Mesenchymal stem cell (in vitro differentiated cells and primary cell): ENCODE results near the gene SRGAP1.

Experiments
- DNase-seq: peaks from one replicate; pipeline ENCODE4 v3.0.0-alpha.2; 2013
- H2AFZ ChIP-seq: one replicate; pipeline ENCODE4 v1.6.1; 2013; ENCODE audit warnings: low read depth, mild to moderate bottlenecking, control low read depth, inconsistent platforms, low read length, moderate library complexity
- H2AK5ac ChIP-seq: 2 replicates; pipeline ENCODE4 v1.6.1; 2013; ENCODE audit warnings: low read length, moderate library complexity, mild to moderate bottlenecking, inconsistent platforms; ENCODE audit not compliant: severe bottlenecking
- H2BK120ac ChIP-seq: one replicate; pipeline ENCODE4 v1.6.1; 2013; ENCODE audit warnings: low read depth, mild to moderate bottlenecking, inconsistent platforms, low read length, moderate library complexity
- H2BK12ac ChIP-seq, 2 experiments: one replicate each; pipeline ENCODE4 v1.6.1; 2013; ENCODE audit warnings: inconsistent platforms in 2 of 2, low read length in 2 of 2, mild to moderate bottlenecking in 2 of 2, moderate library complexity in 2 of 2, control low read depth in 1 of 2
- H2BK15ac ChIP-seq: one replicate; pipeline ENCODE4 v1.6.1; 2013; ENCODE audit warnings: mild to moderate bottlenecking, low read depth, inconsistent platforms; ENCODE audit not compliant: poor library complexity, severe bottlenecking
- H2BK5ac ChIP-seq: 2 replicates; pipeline ENCODE4 v1.6.1; 2013; ENCODE audit warnings: low read depth, mild to moderate bottlenecking, low read length, control low read depth, inconsistent platforms; ENCODE audit not compliant: poor library complexity, severe bottlenecking
- H3K14ac ChIP-seq, 2 experiments: one replicate each; pipeline ENCODE4 v1.6.1; 2013; ENCODE audit warnings: inconsistent platforms in 2 of 2, low read length in 2 of 2, control low read depth in 1 of 2, mild to moderate bottlenecking in 1 of 2, moderate library complexity in 1 of 2
- H3K18ac ChIP-seq, 2 experiments: one replicate each; pipeline ENCODE4 v1.6.1; 2013; ENCODE audit warnings: inconsistent platforms in 2 of 2, low read length in 2 of 2, control low read depth in 1 of 2, low read depth in 1 of 2, mild to moderate bottlenecking in 1 of 2
- H3K23ac ChIP-seq, 2 experiments: one replicate each; pipeline ENCODE4 v1.6.1; 2013; ENCODE audit warnings: inconsistent platforms in 2 of 2, low read length in 2 of 2, mild to moderate bottlenecking in 2 of 2, moderate library complexity in 2 of 2, control low read depth in 1 of 2
- H3K27ac ChIP-seq: 2 replicates; pipeline ENCODE4 v1.5.1; 2013; ENCODE audit warnings: mild to moderate bottlenecking, moderate library complexity, low read length, control low read depth, inconsistent platforms; ENCODE audit not compliant: poor library complexity, severe bottlenecking
- H3K27me3 ChIP-seq, 2 experiments: 2 replicates each; pipeline versions ENCODE4 v1.6.1 to v1.7.0; 2013; ENCODE audit warnings: low read length in 2 of 2, mild to moderate bottlenecking in 2 of 2, moderate library complexity in 2 of 2, control low read depth in 1 of 2, inconsistent platforms in 1 of 2; ENCODE audit not compliant: control insufficient read depth in 1 of 2, insufficient read depth in 1 of 2
- H3K36me3 ChIP-seq, 2 experiments: 2 replicates each; pipeline versions ENCODE4 v1.6.1 to v1.7.0; 2013; ENCODE audit warnings: low read length in 2 of 2, control low read depth in 1 of 2, inconsistent platforms in 1 of 2, low read depth in 1 of 2, mild to moderate bottlenecking in 1 of 2; ENCODE audit not compliant: insufficient read depth in 2 of 2, control insufficient read depth in 1 of 2
- H3K4ac ChIP-seq, 2 experiments: one replicate each; pipeline ENCODE4 v1.6.1; 2013; ENCODE audit warnings: inconsistent platforms in 2 of 2, low read length in 2 of 2, mild to moderate bottlenecking in 2 of 2, moderate library complexity in 2 of 2, control low read depth in 1 of 2, low read depth in 1 of 2
- H3K4me1 ChIP-seq: 2 replicates; pipeline ENCODE4 v1.6.1; 2013; ENCODE audit warnings: low read depth, low read length, control low read depth; ENCODE audit not compliant: control insufficient read depth, insufficient read depth
- H3K4me2 ChIP-seq: 2 replicates; pipeline ENCODE4 v1.6.1; 2013; ENCODE audit warnings: low read length, mild to moderate bottlenecking, inconsistent platforms; ENCODE audit not compliant: poor library complexity, severe bottlenecking
- H3K4me3 ChIP-seq, 2 experiments: 2 replicates each; pipeline versions ENCODE4 v1.5.1 to v1.7.0; 2013; ENCODE audit warnings: low read length in 2 of 2, mild to moderate bottlenecking in 2 of 2, control low read depth in 1 of 2, low read depth in 1 of 2; ENCODE audit not compliant: insufficient read depth in 1 of 2
- H3K79me1 ChIP-seq: replicated peaks from 2 replicates; pipeline ENCODE4 v1.6.1; 2013; ENCODE audit warnings: mild to moderate bottlenecking, control low read depth, low read length, inconsistent platforms; ENCODE audit not compliant: poor library complexity, severe bottlenecking
- H3K9ac ChIP-seq: 2 replicates; pipeline ENCODE4 v1.7.0; 2013; ENCODE audit warnings: mild to moderate bottlenecking, low read length, moderate library complexity
- H3K9me3 ChIP-seq: 2 replicates; pipeline ENCODE4 v1.7.0; 2013; ENCODE audit warnings: mild to moderate bottlenecking, low read length; ENCODE audit not compliant: control insufficient read depth
- H4K8ac ChIP-seq: one replicate; pipeline ENCODE4 v1.6.1; 2013; ENCODE audit warnings: inconsistent platforms, mild to moderate bottlenecking, low read length, moderate library complexity
- H4K91ac ChIP-seq: one replicate; pipeline ENCODE4 v1.6.1; 2013; ENCODE audit warnings: mild to moderate bottlenecking, low read length, inconsistent platforms
- WGBS: methylation state at CpG from one replicate; pipeline ENCODE4 v1.1.7; 2013; ENCODE audit warnings: mixed read lengths; 5-methylcytosine and 5-hydroxymethylcytosine counted together

SRGAP1 gene

GRCh38 chr12:63917477-63917862 lies 73.0 kb downstream of the SRGAP1 start:
- Histone ChIP-seq H3K27me3 (no peaks in the 10 kb centered on the region), H3K9me3 (no peaks in the 10 kb centered on the region), H3K18ac (peak overlapping the region in 1 of 2 experiments; percentile 60), H3K14ac (no peak overlapping the region), H2BK120ac (peak overlapping the region; percentile 42), H3K9ac (peak overlapping the region; percentile 83), H3K4me3 (peak overlapping the region in 1 of 2 experiments; percentile 27), H4K8ac (no peak overlapping the region), H3K79me1 (peaks cover 5% of the 10 kb centered on the region), H2AK5ac (peak overlapping the region; percentile 82), H2BK5ac (peak overlapping the region; percentile 67), H3K36me3 (peaks cover 0 to 7% of the 10 kb centered on the region in 2 experiments), H3K23ac (no peak overlapping the region), H3K4me1 (peaks cover 11% of the 10 kb centered on the region), H3K27ac (peak overlapping the region; percentile 91), H3K4ac (peak overlapping the region in 1 of 2 experiments; percentile 67), H4K91ac (no peak overlapping the region), H2BK15ac (no peak overlapping the region), H2AFZ (no peak overlapping the region), H2BK12ac (peak overlapping the region; percentile 42 to 79), H3K4me2 (no peak overlapping the region)
- WGBS, result 90% methylated on average over 1 of the region's 3 CpGs
- no peak for DNase-seq

GRCh38 chr12:63917864-63918799 lies 73.6 kb downstream of the SRGAP1 start:
- WGBS, result 2% methylated on average over 6 of the region's 10 CpGs

GRCh38 chr12:63918800-63919300 lies 74.3 kb downstream of the SRGAP1 start:
- H3K9ac ChIP-seq, result peak overlapping the region; percentile 58
- H3K4me1 ChIP-seq, result peaks cover 11% of the 10 kb centered on the region
- DNase-seq, result peak; percentile 97
- no peak overlapping the region for H2AFZ ChIP-seq
- 11% methylated on average over 6 of the region's 6 CpGs for WGBS
- H2AK5ac ChIP-seq, result peak overlapping the region; percentile 72
- peaks cover 5% of the 10 kb centered on the region for H3K79me1 ChIP-seq
- H2BK12ac ChIP-seq, result peak overlapping the region in 1 of 2 experiments; percentile 94
- peak overlapping the region; percentile 76 for H2BK15ac ChIP-seq
- peak overlapping the region; percentile 16 for H4K8ac ChIP-seq
- peak overlapping the region; percentile 91 for H3K27ac ChIP-seq
- H3K36me3 ChIP-seq, result peaks cover 0 to 7% of the 10 kb centered on the region in 2 experiments
- no peaks in the 10 kb centered on the region for H3K9me3 ChIP-seq
- H3K4ac ChIP-seq, result no peak overlapping the region
- H3K4me2 ChIP-seq, result peak overlapping the region; percentile 58
- H3K23ac ChIP-seq, result no peak overlapping the region
- peak overlapping the region in 1 of 2 experiments; percentile 11 for H3K4me3 ChIP-seq
- H3K18ac ChIP-seq, result peak overlapping the region; percentile 30 to 85
- H2BK120ac ChIP-seq, result no peak overlapping the region
- no peak overlapping the region for H3K14ac ChIP-seq
- no peak overlapping the region for H2BK5ac ChIP-seq
- H4K91ac ChIP-seq, result peak overlapping the region; percentile 66
- no peaks in the 10 kb centered on the region for H3K27me3 ChIP-seq

More at GRCh38 chr12:63917864-63918799, 73.6 kb downstream of the SRGAP1 start:
- peak overlapping the region; percentile 91 for H3K27ac ChIP-seq
- peaks cover 5% of the 10 kb centered on the region for H3K79me1 ChIP-seq
- H2BK5ac ChIP-seq, result no peak overlapping the region
- peak overlapping the region; percentile 74 to 82 for H3K18ac ChIP-seq
- no peak overlapping the region for H2BK15ac ChIP-seq
- H2BK120ac ChIP-seq, result peak overlapping the region; percentile 54
- H3K36me3 ChIP-seq, result peaks cover 0 to 7% of the 10 kb centered on the region in 2 experiments
- H3K9me3 ChIP-seq, result no peaks in the 10 kb centered on the region
- H3K4me1 ChIP-seq, result peaks cover 11% of the 10 kb centered on the region
- H3K4me2 ChIP-seq, result peak overlapping the region; percentile 58
- no peak overlapping the region for H2AK5ac ChIP-seq
- peak; percentile 97 for DNase-seq
- H2AFZ ChIP-seq, result no peak overlapping the region
- peak overlapping the region in 1 of 2 experiments; percentile 27 for H3K4me3 ChIP-seq
- H3K9ac ChIP-seq, result peak overlapping the region; percentile 83
- H4K8ac ChIP-seq, result no peak overlapping the region
- H3K27me3 ChIP-seq, result no peaks in the 10 kb centered on the region
- H3K14ac ChIP-seq, result no peak overlapping the region
- peak overlapping the region; percentile 57 to 63 for H2BK12ac ChIP-seq
- peak overlapping the region; percentile 36 for H4K91ac ChIP-seq
- peak overlapping the region in 1 of 2 experiments; percentile 95 for H3K4ac ChIP-seq
- no peak overlapping the region for H3K23ac ChIP-seq

GRCh38 chr12:63919756-63920155 lies 75.3 kb downstream of the SRGAP1 start:
- Histone ChIP-seq H3K4me3 (no peak overlapping the region), H2BK12ac (no peak overlapping the region), H4K91ac (no peak overlapping the region), H3K36me3 (peaks cover 0 to 7% of the 10 kb centered on the region in 2 experiments), H3K4me1 (peaks cover 11% of the 10 kb centered on the region), H4K8ac (no peak overlapping the region), H2BK5ac (no peak overlapping the region), H3K4ac (no peak overlapping the region), H2AFZ (no peak overlapping the region), H2BK120ac (no peak overlapping the region), H3K14ac (no peak overlapping the region), H3K9ac (no peak overlapping the region), H3K18ac (no peak overlapping the region), H3K27me3 (no peaks in the 10 kb centered on the region), H3K79me1 (peaks cover 5% of the 10 kb centered on the region), H3K23ac (no peak overlapping the region), H3K4me2 (no peak overlapping the region), H2AK5ac (no peak overlapping the region), H3K27ac (no peak overlapping the region), H3K9me3 (no peaks in the 10 kb centered on the region), H2BK15ac (no peak overlapping the region)
- DNase-seq, result no peak
- 100% methylated on average over 1 of the region's 2 CpGs for WGBS
